Mesendoderm (in vitro differentiated cells): ENCODE data around the gene PRRT4.

Source experiments
- DNase-seq: peaks from one replicate; pipeline ENCODE4 v3.0.0; 2013
- H2AK5ac ChIP-seq: 2 replicates; pipeline ENCODE4 v1.6.1; 2013; ENCODE audit warnings: low read length, inconsistent platforms
- H2BK120ac ChIP-seq: 2 replicates; pipeline ENCODE4 v1.6.1; 2013; ENCODE audit warnings: low read depth, mild to moderate bottlenecking, low read length, moderate library complexity, mixed read lengths
- H2BK15ac ChIP-seq: replicated peaks from 2 replicates; pipeline ENCODE4 v1.6.1; 2013; ENCODE audit warnings: low read depth, mild to moderate bottlenecking, moderate library complexity
- H2BK5ac ChIP-seq: 2 replicates; pipeline ENCODE4 v1.6.1; 2013; ENCODE audit warnings: low read length, inconsistent platforms
- H3K18ac ChIP-seq: 2 replicates; pipeline ENCODE4 v1.6.1; 2013; ENCODE audit warnings: mild to moderate bottlenecking, low read length, mixed read lengths
- H3K23ac ChIP-seq: one replicate; pipeline ENCODE4 v1.6.1; 2013; ENCODE audit warnings: low read length
- H3K27ac ChIP-seq: 2 replicates; pipeline ENCODE4 v1.5.1; 2013; ENCODE audit warnings: low read depth, mild to moderate bottlenecking, inconsistent platforms, low read length, moderate library complexity
- H3K27me3 ChIP-seq: 2 replicates; pipeline ENCODE4 v1.6.1; 2013; ENCODE audit warnings: low read length, control low read depth, mild to moderate bottlenecking, inconsistent platforms; ENCODE audit not compliant: insufficient read depth, poor library complexity
- H3K36me3 ChIP-seq: 2 replicates; pipeline ENCODE4 v1.6.1; 2013; ENCODE audit warnings: low read length, inconsistent platforms; ENCODE audit not compliant: control insufficient read depth, insufficient read depth
- H3K4ac ChIP-seq: one replicate; pipeline ENCODE4 v1.6.1; 2013; ENCODE audit warnings: low read depth, mild to moderate bottlenecking, low read length, moderate library complexity
- H3K4me1 ChIP-seq: 2 replicates; pipeline ENCODE4 v1.6.1; 2013; ENCODE audit warnings: low read depth, low read length, inconsistent platforms; ENCODE audit not compliant: control insufficient read depth
- H3K4me2 ChIP-seq: 2 replicates; pipeline ENCODE4 v1.6.1; 2013; ENCODE audit warnings: low read length
- H3K4me3 ChIP-seq: 2 replicates; pipeline ENCODE4 v1.5.1; 2013; ENCODE audit warnings: mild to moderate bottlenecking, low read length
- H3K56ac ChIP-seq: one replicate; pipeline ENCODE4 v1.6.1; 2013; ENCODE audit warnings: low read length
- H3K79me1 ChIP-seq: 2 replicates; pipeline ENCODE4 v1.6.1; 2013; ENCODE audit warnings: low read length, inconsistent platforms
- H3K79me2 ChIP-seq: 2 replicates; pipeline ENCODE4 v1.6.1; 2013; ENCODE audit warnings: mild to moderate bottlenecking, low read length; ENCODE audit not compliant: control insufficient read depth, insufficient read depth
- H3K9ac ChIP-seq: 2 replicates; pipeline ENCODE4 v1.6.1; 2013; ENCODE audit warnings: low read length, inconsistent platforms
- H4K5ac ChIP-seq: one replicate; pipeline ENCODE4 v1.6.1; 2013; ENCODE audit warnings: low read length
- H4K8ac ChIP-seq: one replicate; pipeline ENCODE4 v1.6.1; 2013; ENCODE audit warnings: low read depth, mild to moderate bottlenecking, control low read depth, low read length, moderate library complexity
- WGBS: extraction: QIAGEN DNeasy Blood & Tissue Kit; methylation state at CpG from one replicate; pipeline ENCODE4 v1.1.7; 2013; ENCODE audit warnings: low lambda C conversion rate, missing lambda C conversion rate; ENCODE audit not compliant: insufficient coverage; ENCODE audit errors: extremely low coverage; 5-methylcytosine and 5-hydroxymethylcytosine counted together

PRRT4 gene

DNA sequence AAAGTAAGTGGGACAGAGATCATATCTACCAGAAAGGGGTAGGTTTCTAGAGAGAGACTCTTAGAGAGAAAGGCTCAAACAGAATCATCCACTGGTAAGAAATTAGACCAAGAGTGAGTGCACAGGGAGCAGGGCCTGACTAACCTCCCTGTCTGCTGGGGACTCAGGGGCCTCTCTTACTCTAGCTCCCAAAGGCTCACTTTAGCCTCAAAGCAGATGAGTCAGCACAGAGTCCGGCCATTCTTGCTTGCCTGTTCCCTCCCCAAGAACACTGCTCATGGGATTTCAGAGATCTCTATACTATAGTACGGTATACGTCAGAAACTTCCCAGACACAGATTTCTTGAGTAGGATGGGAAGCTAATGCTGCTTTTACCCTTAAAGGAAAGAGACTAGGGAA, 50.5 kb downstream of the PRRT4 start:
- Histone ChIP-seq H2AK5ac (no peak overlapping the region), H4K5ac (no peak overlapping the region), H3K79me2 (no peaks in the 10 kb centered on the region), H3K27me3 (no peaks in the 10 kb centered on the region), H3K4ac (no peak overlapping the region), H3K4me2 (no peak overlapping the region), H3K18ac (no peak overlapping the region), H2BK120ac (no peak overlapping the region), H2BK15ac (no peak overlapping the region), H3K36me3 (peaks cover 10% of the 10 kb centered on the region), H3K4me1 (no peaks in the 10 kb centered on the region), H3K56ac (no peak overlapping the region), H4K8ac (no peak overlapping the region), H3K9ac (no peak overlapping the region), H3K23ac (no peak overlapping the region), H3K27ac (no peak overlapping the region), H3K4me3 (no peak overlapping the region), H3K79me1 (no peaks in the 10 kb centered on the region), H2BK5ac (no peak overlapping the region)
- DNase-seq, result no peak
- WGBS, result no CpG with 5 or more reads among the region's 3 CpGs

- no peak overlapping the region for H3K23ac ChIP-seq
- H3K4me2 ChIP-seq, result no peak overlapping the region
- peaks cover 10% of the 10 kb centered on the region for H3K36me3 ChIP-seq
- no peaks in the 10 kb centered on the region for H3K4me1 ChIP-seq
- H4K5ac ChIP-seq, result no peak overlapping the region
- H3K79me2 ChIP-seq, result no peaks in the 10 kb centered on the region
- DNase-seq, result no peak
- H2AK5ac ChIP-seq, result no peak overlapping the region
- H3K27ac ChIP-seq, result no peak overlapping the region
- no peak overlapping the region for H2BK120ac ChIP-seq
- no CpG with 5 or more reads among the region's 5 CpGs for WGBS
- H2BK15ac ChIP-seq, result no peak overlapping the region
- no peak overlapping the region for H2BK5ac ChIP-seq
- H3K4ac ChIP-seq, result no peak overlapping the region
- no peak overlapping the region for H3K56ac ChIP-seq
- H3K27me3 ChIP-seq, result no peaks in the 10 kb centered on the region
- no peak overlapping the region for H4K8ac ChIP-seq
- H3K18ac ChIP-seq, result no peak overlapping the region
- H3K4me3 ChIP-seq, result no peak overlapping the region
- H3K79me1 ChIP-seq, result no peaks in the 10 kb centered on the region
- no peak overlapping the region for H3K9ac ChIP-seq
These were observed 51.0 kb downstream of the PRRT4 start for GRCh38 chr7:128310499-128310898.

DNA sequence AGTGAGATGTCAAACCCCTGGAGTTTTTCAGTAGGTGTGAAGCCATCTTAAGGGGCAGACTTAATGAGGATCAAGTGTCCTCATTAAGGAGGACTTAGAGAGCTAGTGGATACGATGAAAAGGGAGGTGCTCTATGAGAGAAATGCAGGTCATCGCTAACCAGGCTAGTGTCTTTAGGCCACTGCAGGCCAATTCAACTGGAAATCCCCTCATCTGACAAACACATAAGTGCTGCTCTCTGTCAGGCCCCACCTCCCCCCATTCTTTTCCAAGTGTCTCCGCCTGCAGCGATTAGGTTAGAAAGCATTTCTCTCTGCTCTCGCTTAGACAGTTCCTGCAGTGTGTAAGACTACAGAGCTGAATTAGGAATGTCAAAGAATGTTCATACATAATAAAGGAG, 51.5 kb downstream of the PRRT4 start:
- DNase-seq, result no peak
- no peak overlapping the region for H3K27ac ChIP-seq

DNA sequence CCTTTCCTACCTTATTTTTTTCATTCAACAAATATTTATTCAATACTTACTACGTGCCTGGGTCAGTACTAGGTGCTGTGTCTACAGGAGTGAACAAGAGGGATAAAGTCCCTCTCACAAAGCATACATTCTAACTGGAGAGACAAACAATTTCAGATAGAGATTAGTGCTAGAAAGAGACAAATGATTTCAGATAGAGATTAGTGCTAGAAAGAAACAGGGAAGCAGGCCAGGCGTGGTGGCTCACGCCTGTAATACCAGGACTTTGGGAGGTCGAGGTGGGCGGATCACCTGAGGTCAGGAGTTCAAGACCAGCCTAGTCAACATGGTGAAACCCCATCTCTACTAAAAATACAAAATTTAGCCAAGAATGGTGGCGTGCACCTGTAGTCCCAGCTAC, 52.4 kb downstream of the PRRT4 start:
- Histone ChIP-seq H3K79me1 (no peaks in the 10 kb centered on the region), H3K36me3 (peaks cover 6% of the 10 kb centered on the region), H3K4me1 (no peaks in the 10 kb centered on the region), H3K27ac (no peak overlapping the region), H2AK5ac (no peak overlapping the region), H2BK5ac (no peak overlapping the region), H3K4me2 (no peak overlapping the region), H3K4me3 (no peak overlapping the region), H4K5ac (no peak overlapping the region), H3K79me2 (no peaks in the 10 kb centered on the region), H3K23ac (no peak overlapping the region), H3K18ac (no peak overlapping the region), H3K9ac (no peak overlapping the region), H4K8ac (no peak overlapping the region), H3K56ac (no peak overlapping the region), H3K27me3 (no peaks in the 10 kb centered on the region), H2BK120ac (no peak overlapping the region), H3K4ac (no peak overlapping the region), H2BK15ac (no peak overlapping the region)
- WGBS, result no CpG with 5 or more reads among the region's 6 CpGs
- no peak for DNase-seq

More for the DNA sequence above, 51.5 kb downstream of the PRRT4 start:
- WGBS, result no CpG with 5 or more reads among the region's 5 CpGs
- Histone ChIP-seq H4K5ac (no peak overlapping the region), H2BK15ac (no peak overlapping the region), H3K23ac (no peak overlapping the region), H3K27me3 (no peaks in the 10 kb centered on the region), H2BK120ac (no peak overlapping the region), H3K36me3 (peaks cover 8% of the 10 kb centered on the region), H3K9ac (no peak overlapping the region), H3K79me2 (no peaks in the 10 kb centered on the region), H3K4me1 (no peaks in the 10 kb centered on the region), H3K4ac (no peak overlapping the region), H3K79me1 (no peaks in the 10 kb centered on the region), H3K18ac (no peak overlapping the region), H2AK5ac (no peak overlapping the region), H3K4me2 (no peak overlapping the region), H2BK5ac (no peak overlapping the region), H4K8ac (no peak overlapping the region), H3K56ac (no peak overlapping the region), H3K4me3 (no peak overlapping the region)

DNA sequence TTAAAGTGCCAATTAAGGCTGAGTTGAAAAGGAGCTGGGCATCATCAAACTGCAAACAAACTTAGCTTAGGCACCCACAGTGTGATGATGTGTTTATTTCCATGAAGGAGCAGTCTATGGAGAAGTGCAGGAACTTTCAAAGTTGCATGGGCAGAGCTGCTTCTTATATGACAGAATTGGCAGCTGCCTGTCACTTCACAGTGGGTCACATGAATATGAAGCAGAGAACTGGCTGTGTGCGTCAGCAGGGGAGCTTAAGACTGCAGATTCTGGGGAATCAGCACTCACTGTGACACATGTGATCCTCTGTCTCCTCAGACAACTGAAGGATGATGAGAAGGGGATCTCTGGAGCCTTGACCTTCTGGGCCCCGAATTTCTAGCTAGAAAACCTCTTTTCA, 54.4 kb downstream of the PRRT4 start:
- Histone ChIP-seq H3K9ac (no peak overlapping the region), H2BK120ac (no peak overlapping the region), H4K5ac (no peak overlapping the region), H2AK5ac (no peak overlapping the region), H3K4me1 (no peaks in the 10 kb centered on the region), H2BK15ac (no peak overlapping the region), H3K4ac (no peak overlapping the region), H3K27ac (no peak overlapping the region), H3K4me2 (no peak overlapping the region), H3K56ac (no peak overlapping the region), H3K79me1 (no peaks in the 10 kb centered on the region), H3K18ac (no peak overlapping the region), H3K36me3 (peaks cover 3% of the 10 kb centered on the region), H2BK5ac (no peak overlapping the region), H3K23ac (no peak overlapping the region), H3K27me3 (no peaks in the 10 kb centered on the region), H3K4me3 (no peak overlapping the region), H4K8ac (no peak overlapping the region), H3K79me2 (no peaks in the 10 kb centered on the region)
- DNase-seq, result no peak
- no CpG with 5 or more reads among the region's 2 CpGs for WGBS

- WGBS, result no CpG with 5 or more reads among the region's 1 CpG
- no peak overlapping the region for H3K18ac ChIP-seq
- no peaks in the 10 kb centered on the region for H3K36me3 ChIP-seq
- no peak overlapping the region for H2AK5ac ChIP-seq
- no peak overlapping the region for H2BK15ac ChIP-seq
- H2BK120ac ChIP-seq, result no peak overlapping the region
- no peak overlapping the region for H3K4ac ChIP-seq
- no peaks in the 10 kb centered on the region for H3K27me3 ChIP-seq
- no peaks in the 10 kb centered on the region for H3K79me2 ChIP-seq
- no peak overlapping the region for H3K9ac ChIP-seq
- no peak for DNase-seq
- no peak overlapping the region for H3K27ac ChIP-seq
- no peaks in the 10 kb centered on the region for H3K79me1 ChIP-seq
- H3K4me3 ChIP-seq, result no peak overlapping the region
- H3K4me2 ChIP-seq, result no peak overlapping the region
- H4K8ac ChIP-seq, result no peak overlapping the region
- no peak overlapping the region for H4K5ac ChIP-seq
- no peak overlapping the region for H3K23ac ChIP-seq
- no peaks in the 10 kb centered on the region for H3K4me1 ChIP-seq
- no peak overlapping the region for H2BK5ac ChIP-seq
- H3K56ac ChIP-seq, result no peak overlapping the region
These were observed 57.3 kb downstream of the PRRT4 start for GRCh38 chr7:128304212-128304611.
